ENCODE results near the gene BAZ1A.
"Not testable (repeated sequence)": the region's sequence is repeated elsewhere in the genome, so short reads cannot be mapped to it uniquely, and the experiment has no call there.

Gene BAZ1A

GRCh38 chr14:34857689-34858449 lies 17.3 kb downstream of the BAZ1A start:
- DNase-seq = peak; percentile 31 to 62

DNA sequence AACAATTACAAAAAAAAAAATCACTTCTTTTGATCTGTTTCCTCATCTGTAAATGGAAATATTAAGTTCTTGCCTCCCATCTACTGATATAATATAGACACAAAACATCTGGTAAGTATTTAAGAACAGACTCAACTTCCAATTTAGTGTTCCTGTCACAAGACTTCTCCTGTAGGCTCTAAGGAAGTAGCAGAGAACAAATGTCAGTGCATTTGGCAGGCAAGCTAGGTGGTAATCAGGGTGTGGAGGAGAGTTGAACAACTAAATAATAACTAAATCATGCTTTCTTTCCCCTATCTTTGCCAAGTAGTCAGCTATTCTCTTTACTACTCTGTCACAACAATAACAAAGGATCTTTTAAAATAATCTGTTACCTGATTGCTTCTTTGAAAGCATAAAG lies 22.1 kb downstream of the BAZ1A start:
- no peak for DNase-seq

DNA sequence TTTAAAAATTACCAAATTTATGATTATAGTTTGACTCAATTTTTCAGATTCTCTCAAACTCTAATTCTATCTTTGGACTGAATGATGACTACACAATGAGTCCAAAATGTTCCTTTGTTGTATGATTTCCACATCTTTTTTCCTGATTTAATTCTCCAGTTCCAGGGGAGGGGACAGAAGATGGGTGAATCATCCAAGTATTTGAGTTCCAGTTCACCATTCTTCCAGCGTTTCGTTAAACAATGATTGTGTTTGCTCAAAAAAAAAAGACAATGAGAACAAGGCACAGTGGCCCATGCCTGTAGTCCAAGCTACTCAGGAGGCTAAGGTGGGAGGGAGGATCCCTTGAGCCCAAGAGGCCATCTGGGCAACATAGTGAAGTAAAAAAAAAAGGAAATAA lies 23.8 kb downstream of the BAZ1A start:
- DNase-seq = no peak

GRCh38 chr14:34845869-34846268 lies 29.3 kb downstream of the BAZ1A start:
- no peak for DNase-seq

DNA sequence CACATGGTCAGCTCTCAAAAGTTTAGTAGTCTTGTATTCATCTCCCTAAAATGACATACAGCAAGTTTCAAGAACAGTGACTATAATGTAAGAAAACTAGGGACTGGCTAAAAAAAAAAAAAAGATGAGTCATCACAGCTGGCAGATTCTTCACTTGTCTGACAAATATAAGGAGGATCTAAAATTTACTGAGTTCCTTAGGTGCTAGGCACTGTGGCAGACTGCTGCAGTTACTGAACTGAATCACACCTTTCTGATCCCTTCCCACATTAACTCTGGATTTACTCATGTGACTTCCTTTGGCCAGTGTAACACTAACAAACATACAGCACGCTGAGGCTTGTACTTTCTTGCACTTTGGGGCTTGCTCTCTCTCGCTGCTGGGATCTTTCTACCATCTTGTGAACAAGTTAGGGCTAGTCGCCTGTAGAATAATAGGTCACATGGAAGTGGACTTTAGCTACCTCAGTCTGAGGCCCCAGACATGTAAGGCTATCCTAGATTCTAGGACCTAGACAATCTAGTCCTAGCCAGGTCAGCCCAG lies 32.1 kb downstream of the BAZ1A start:
- DNase-seq = no peak

- no peak for DNase-seq
Observed at GRCh38 chr14:34837801-34838322, 37.3 kb downstream of the BAZ1A start.

- no peak for DNase-seq
Observed at GRCh38 chr14:34835312-34835711, 39.8 kb downstream of the BAZ1A start.

- peak in 1 of 2 donors; percentile 37 for DNase-seq
Observed at GRCh38 chr14:34833549-34834523, 41.3 kb downstream of the BAZ1A start.

DNA sequence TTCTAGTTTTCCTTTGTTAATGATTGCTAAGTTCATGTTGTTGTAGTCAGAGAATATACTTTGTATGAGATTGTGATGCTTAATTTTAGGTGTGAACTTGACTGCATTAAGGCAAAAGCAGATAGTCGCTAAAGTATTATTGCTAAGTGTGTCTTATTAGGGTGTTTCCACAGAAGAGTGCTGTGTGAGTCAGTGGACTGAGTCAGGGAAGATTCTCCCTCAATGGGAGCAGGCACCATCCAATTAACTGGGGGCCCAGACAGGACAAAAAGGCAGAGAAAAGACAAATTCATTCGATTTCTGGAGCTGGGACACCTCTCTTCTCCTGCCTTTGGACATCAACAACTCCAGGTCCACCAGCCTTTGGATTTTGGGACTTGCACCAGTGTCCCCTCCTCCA lies 48.5 kb downstream of the BAZ1A start:
- no peak for DNase-seq

DNA sequence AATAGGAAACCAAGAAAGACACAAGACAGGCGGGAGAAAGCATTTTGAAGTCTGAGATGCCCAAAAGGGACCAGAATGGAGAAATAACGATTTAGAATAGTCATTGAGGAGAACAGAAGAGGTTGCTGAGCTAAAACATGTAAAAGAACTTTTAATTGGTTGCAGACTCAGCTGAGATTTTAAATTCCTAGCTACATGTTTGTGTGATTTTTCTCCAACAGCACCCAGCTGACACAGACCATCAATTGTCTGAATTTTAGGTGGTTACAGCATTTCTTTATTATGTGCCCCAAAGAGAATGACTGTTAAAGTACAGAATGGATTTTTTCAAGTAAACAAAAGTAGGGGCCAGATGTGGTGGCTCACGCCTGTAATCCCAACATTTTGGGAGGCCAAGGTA lies 50.3 kb downstream of the BAZ1A start:
- no peak for DNase-seq

DNA sequence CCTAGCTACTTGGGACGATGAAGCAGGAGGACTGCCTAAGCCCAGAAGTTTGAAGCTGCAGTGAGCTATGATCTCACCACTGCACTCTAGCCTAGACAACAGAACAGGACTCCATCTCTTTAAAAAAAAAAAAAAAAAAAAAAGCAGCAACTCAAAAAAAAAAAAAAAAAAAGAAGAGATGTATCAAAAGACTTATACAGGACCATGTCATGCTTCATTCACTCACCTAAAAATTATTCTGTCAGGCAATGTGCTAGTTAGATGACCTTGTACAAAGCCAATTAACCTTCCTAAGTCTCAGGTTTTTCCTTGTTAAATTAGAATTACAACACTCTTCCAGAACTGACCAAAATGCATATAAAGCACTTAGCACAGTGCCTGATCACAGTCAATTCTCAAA lies 50.9 kb downstream of the BAZ1A start:
- no peak for DNase-seq

GRCh38 chr14:34817768-34818167 lies 57.4 kb downstream of the BAZ1A start:
- no peak for DNase-seq

DNA sequence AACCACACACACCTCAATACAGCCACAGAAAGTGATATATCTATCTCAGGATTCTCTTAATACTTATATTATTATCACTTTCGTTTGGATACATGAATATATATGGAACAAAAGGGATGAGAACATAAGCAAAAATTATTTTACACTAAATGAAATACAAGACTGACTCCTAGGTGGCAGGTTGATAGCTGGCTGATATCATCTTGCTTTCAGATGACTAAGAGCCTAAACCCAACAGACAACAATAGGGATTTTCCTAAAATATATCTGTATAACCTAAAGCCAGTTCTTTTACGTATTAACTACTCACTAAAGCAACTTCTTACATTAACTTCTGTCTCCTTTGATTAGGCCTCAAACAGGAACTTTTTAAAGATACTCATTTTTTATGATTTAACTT lies 65.1 kb downstream of the BAZ1A start:
- no peak for DNase-seq

- DNase-seq = no peak
Observed at GRCh38 chr14:34806257-34806656, 68.9 kb downstream of the BAZ1A start.

GRCh38 chr14:34804933-34805332 lies 70.2 kb downstream of the BAZ1A start:
- DNase-seq = no peak

GRCh38 chr14:34798861-34799260 lies 76.3 kb downstream of the BAZ1A start:
- DNase-seq = not testable (repeated sequence)

- DNase-seq = no peak
Observed at GRCh38 chr14:34797747-34798583, 77.2 kb downstream of the BAZ1A start.

GRCh38 chr14:34796902-34797301 lies 78.3 kb downstream of the BAZ1A start:
- DNase-seq = no peak

GRCh38 chr14:34794941-34795340 lies 80.2 kb downstream of the BAZ1A start:
- DNase-seq = no peak

GRCh38 chr14:34794217-34794616 lies 80.9 kb downstream of the BAZ1A start:
- no peak for DNase-seq

DNA sequence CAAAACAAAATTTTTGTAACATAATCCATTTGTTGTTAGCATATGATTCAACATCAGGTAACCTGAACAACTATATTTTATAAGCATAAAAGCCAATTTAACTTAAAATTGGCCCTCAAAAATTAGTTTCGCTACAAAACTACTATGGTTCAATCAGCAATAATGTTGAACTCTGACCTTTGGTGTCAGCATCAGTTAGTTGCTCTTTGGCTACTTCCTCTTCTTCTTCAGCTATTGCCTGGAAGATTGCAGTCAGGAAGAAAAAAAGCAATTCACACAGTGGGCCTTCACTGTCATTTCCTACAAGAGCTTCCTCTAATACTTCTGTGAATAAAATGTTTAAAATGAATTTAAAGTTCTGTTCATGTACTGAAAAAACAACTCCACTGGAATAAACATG lies 82.6 kb downstream of the BAZ1A start:
- DNase-seq = no peak

DNA sequence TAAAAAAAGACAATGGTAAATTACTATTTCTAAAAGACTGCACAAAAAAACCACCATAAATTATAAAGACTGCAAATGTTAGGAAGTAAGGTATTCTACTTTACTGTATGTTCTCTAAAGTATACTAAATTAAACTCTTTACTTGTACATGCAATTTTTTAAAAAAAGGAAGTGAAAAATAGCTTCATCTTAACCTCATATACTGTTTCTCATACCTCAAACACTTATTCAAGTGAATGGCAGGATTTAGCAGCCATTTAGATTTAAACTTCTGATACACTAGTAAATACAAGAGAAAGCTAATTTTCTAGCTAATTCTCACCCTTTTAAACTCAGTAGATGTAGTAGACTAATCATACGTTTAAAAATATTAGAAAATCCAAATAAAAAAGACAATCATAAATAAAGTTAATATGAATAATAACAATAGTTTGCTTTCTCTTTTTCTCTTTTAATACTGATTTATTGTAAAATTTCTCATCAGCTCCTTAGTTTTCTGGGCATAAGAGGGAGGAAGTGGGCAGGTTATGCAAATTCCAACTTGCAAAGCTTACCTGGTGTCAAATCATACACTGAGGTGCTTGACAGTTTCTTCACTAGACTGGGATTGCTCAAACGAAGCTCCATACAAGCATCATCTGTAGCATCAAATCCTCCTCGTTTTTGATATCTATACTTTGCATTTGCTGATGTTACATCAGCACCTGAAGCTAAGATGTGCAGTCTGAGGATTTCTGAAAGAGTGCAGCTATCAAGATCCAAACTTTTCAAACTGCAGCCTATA lies 89.7 kb downstream of the BAZ1A start:
- DNase-seq = no peak

Measured in CD4-positive, alpha-beta T cell treated with Interleukin-4 for 1 hour (primary cell).